Astrocyte of the cerebellum (primary cell): ENCODE data around the gene TCHP.

ENCODE experiments used
- DNase-seq: peaks from one replicate; pipeline ENCODE4 v3.0.0-alpha.2; 2011; ENCODE audit warnings: low read depth
- H3K4me3 ChIP-seq: 2 replicates; pipeline ENCODE4 v1.5.1; 2011; ENCODE audit warnings: mild to moderate bottlenecking, low read depth, low read length, moderate library complexity
- in situ Hi-C: cut with HindIII; loops from 2 replicates; pipeline ENCODE4 v1.10.0; 2017; ENCODE audit warnings: low sequenced_read_pairs
- TF ChIP-seq, protein P1 (sequence below): IDR thresholded peaks from 2 replicates; pipeline ENCODE4 v1.5.1; 2012; ENCODE audit warnings: low read length, low read depth, moderate library complexity, mild to moderate bottlenecking; ENCODE audit errors: missing control alignments

The TCHP gene

DNA sequence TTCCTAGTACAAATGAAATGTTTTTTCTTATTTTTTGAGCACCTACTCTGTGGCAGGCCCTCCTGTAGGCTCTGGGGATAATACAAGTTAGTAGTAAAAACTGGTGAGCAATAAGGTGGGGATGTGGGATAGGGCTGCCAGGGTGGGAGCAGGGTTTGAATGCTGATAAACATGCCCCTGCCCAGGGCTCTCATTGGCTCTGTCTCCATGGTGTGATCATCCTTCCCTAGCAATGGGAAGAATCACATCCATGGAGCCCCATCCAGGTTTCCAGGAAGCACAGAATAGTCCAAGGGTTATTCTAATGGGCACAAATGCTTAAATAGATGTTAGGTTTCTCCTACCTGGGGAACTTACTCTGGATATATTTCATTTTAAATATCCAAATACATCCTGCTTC is 50.6 kb downstream of the TCHP start:
- no peak overlapping the region for H3K4me3 ChIP-seq
- no peak for DNase-seq
- in situ Hi-C loops: no loop called here
- TF ChIP-seq, protein P1, sequence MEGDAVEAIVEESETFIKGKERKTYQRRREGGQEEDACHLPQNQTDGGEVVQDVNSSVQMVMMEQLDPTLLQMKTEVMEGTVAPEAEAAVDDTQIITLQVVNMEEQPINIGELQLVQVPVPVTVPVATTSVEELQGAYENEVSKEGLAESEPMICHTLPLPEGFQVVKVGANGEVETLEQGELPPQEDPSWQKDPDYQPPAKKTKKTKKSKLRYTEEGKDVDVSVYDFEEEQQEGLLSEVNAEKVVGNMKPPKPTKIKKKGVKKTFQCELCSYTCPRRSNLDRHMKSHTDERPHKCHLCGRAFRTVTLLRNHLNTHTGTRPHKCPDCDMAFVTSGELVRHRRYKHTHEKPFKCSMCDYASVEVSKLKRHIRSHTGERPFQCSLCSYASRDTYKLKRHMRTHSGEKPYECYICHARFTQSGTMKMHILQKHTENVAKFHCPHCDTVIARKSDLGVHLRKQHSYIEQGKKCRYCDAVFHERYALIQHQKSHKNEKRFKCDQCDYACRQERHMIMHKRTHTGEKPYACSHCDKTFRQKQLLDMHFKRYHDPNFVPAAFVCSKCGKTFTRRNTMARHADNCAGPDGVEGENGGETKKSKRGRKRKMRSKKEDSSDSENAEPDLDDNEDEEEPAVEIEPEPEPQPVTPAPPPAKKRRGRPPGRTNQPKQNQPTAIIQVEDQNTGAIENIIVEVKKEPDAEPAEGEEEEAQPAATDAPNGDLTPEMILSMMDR: no peak

DNA sequence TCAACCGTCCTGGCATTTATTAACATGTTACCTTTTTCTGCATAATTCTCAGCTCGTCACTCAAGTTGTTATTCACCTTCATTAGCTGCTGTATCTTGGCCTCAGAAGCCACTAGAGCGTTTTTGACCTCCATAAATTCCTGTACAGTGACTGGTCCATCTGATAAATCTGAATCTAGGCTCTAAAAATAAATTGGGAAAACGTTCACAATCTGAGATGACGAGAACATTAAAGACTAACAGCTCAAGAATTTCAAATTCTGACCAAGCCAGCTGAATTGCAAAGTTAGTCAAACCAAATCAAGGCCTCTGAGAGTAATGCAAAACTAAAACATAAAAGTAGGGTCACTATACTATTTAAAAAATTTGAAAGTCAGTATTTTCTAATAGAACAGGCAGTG is 51.1 kb downstream of the TCHP start:
- DNase-seq: peak; percentile 80
- no peak overlapping the region for H3K4me3 ChIP-seq
- in situ Hi-C loops: no loop called here
- TF ChIP-seq, protein P1: no peak

GRCh38 chr12:109951751-109952150 is 51.7 kb downstream of the TCHP start:
- DNase-seq: peak; percentile 68
- TF ChIP-seq, protein P1: no peak
- in situ Hi-C loops: no loop called here
- H3K4me3 ChIP-seq: no peak overlapping the region

DNA sequence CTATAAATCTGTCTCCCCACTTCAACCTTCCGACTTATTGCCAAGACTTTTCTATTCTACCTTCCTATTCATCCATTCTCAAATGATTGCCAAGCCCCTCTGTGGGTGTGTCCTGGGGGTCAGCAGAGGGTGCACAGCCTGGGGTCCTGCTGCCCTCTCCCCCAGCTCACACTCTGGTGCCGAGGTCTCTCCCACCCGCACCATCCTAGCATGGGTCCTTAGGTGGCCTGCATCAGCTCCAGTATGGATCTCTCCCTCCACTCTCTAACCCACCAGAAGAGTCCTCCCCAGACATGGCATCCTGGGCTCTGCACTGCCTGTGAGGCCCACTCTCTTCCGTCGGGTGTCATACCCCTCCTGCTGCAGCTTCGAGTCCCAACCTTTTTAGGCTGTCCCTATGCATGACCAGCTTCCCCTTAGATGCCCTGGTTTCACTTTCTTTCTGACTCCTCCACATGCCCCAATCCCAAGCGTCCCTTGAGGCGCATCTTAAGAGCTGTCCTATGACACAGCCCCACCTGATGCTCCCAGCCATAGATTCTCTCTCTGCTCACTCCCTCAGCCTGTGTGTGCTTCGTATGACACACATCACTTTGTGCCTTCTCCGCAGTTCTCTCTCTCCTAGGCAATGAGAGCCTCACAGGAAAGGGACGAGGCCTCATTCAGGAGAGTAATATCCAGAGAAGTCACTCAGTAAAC is 52.2 kb downstream of the TCHP start:
- TF ChIP-seq, protein P1: no peak
- H3K4me3 ChIP-seq: no peak overlapping the region
- in situ Hi-C loops: no loop called here
- DNase-seq: no peak

- no peak for DNase-seq
- TF ChIP-seq, protein P1: no peak
- in situ Hi-C loops: no loop called here
- H3K4me3 ChIP-seq: no peak overlapping the region
Measured at GRCh38 chr12:109952873-109953272, 52.8 kb downstream of the TCHP start.

DNA sequence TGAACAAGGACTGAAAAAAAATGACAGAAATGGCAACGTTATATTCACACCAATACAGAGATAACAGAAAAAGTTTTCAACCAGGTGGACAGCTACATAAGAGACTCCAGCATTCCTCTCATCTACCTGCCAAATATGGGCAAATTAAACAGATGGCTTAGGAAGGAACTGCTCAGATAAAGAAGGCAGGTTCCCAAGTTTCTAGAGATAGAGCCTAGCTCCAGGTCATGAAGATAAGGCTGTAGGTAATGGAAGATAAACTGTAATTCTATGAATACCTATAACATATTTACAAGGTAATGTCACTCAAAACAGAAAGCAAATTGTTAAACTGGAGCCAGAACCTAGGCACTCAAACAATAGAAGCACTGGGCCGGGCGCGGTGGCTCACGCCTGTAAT is 53.6 kb downstream of the TCHP start:
- no peak for DNase-seq
- TF ChIP-seq, protein P1: no peak
- H3K4me3 ChIP-seq: no peak overlapping the region
- in situ Hi-C loops: no loop called here
